ENCODE measurements around the gene HES5.
A peak's percentile ranks its signal among the peaks of the same experiment; 100 is the strongest.

The HES5 gene

GRCh38 chr1:2530513-2531361 lies 674 bp upstream of the HES5 start:
- DNase-seq: no peak

GRCh38 chr1:2528966-2529783 lies 888 bp downstream of the HES5 start:
- DNase-seq: peak; percentile 58

GRCh38 chr1:2528611-2528965 lies 1.5 kb downstream of the HES5 start:
- no peak for DNase-seq

- no peak for DNase-seq
These were observed 2.0 kb downstream of the HES5 start for GRCh38 chr1:2528016-2528415.

GRCh38 chr1:2527556-2527860 lies 2.6 kb downstream of the HES5 start:
- no peak for DNase-seq

- DNase-seq: peak; percentile 66
These were observed 3.1 kb downstream of the HES5 start for GRCh38 chr1:2526824-2527555.

- peak; percentile 83 for DNase-seq
These were observed 3.9 kb downstream of the HES5 start, which contains the start of gene PANK4 for GRCh38 chr1:2525920-2526823. TSS of gene PANK4 (minus strand) at chr1:2526596. CDS start at chr1:2526587, 9 bp downstream.

- no peak for DNase-seq
These were observed 4.5 kb downstream of the HES5 start for GRCh38 chr1:2525572-2525919.

- no peak for DNase-seq
These were observed 6.0 kb downstream of the HES5 start for GRCh38 chr1:2523891-2524609.

GRCh38 chr1:2523191-2523890 lies 6.7 kb downstream of the HES5 start:
- DNase-seq: no peak

- DNase-seq: no peak
These were observed 7.8 kb downstream of the HES5 start for GRCh38 chr1:2522230-2522629.

GRCh38 chr1:2520806-2521205 lies 9.3 kb downstream of the HES5 start:
- DNase-seq: no peak

GRCh38 chr1:2520206-2520605 lies 9.9 kb downstream of the HES5 start:
- DNase-seq: no peak

- no peak for DNase-seq
These were observed 10.3 kb downstream of the HES5 start for GRCh38 chr1:2519729-2520128.

GRCh38 chr1:2519029-2519685 lies 10.9 kb downstream of the HES5 start:
- no peak for DNase-seq

GRCh38 chr1:2518528-2518927 lies 11.5 kb downstream of the HES5 start:
- no peak for DNase-seq

GRCh38 chr1:2517966-2518365 lies 12.1 kb downstream of the HES5 start:
- no peak for DNase-seq

GRCh38 chr1:2516946-2517345 lies 13.1 kb downstream of the HES5 start:
- DNase-seq: no peak

GRCh38 chr1:2516124-2516523 lies 13.9 kb downstream of the HES5 start:
- no peak for DNase-seq

- DNase-seq: no peak
These were observed 14.3 kb downstream of the HES5 start for GRCh38 chr1:2515763-2516080.

Data from right kidney (tissue), 1 donor.